T-helper 1 cell (primary cell): ENCODE data around the gene LRBA.
"Not testable (repeated sequence)": the region's sequence is repeated elsewhere in the genome, so short reads cannot be mapped to it uniquely, and the experiment has no call there.

Experiments
- DNase-seq, 5 donors: peaks; one replicate each; pipeline ENCODE4 v3.0.0-alpha.2; 2012 to 2020

Gene LRBA

GRCh38 chr4:150582873-150583286, 432.2 kb downstream of the LRBA start:
- no peak for DNase-seq

- no peak for DNase-seq
These were observed 432.8 kb downstream of the LRBA start, which contains the start of gene MAB21L2 for GRCh38 chr4:150582146-150582872. Gene MAB21L2 (plus strand): TSS chr4:150582151. CDS start chr4:150583030, 879 bp downstream.

- DNase-seq, result no peak
These were observed 433.4 kb downstream of the LRBA start for GRCh38 chr4:150581641-150582051.

- DNase-seq, result no peak
These were observed 434.0 kb downstream of the LRBA start for GRCh38 chr4:150581056-150581605.

GRCh38 chr4:150580306-150580705, 434.8 kb downstream of the LRBA start:
- DNase-seq, result no peak

GRCh38 chr4:150579551-150580234, 435.4 kb downstream of the LRBA start:
- no peak for DNase-seq

GRCh38 chr4:150578745-150579501, 436.2 kb downstream of the LRBA start:
- DNase-seq, result no peak

- DNase-seq, result no peak
These were observed 437.3 kb downstream of the LRBA start for GRCh38 chr4:150577796-150578195.

- no peak for DNase-seq
These were observed 440.4 kb downstream of the LRBA start for GRCh38 chr4:150574678-150575077.

GRCh38 chr4:150573534-150573933, 441.6 kb downstream of the LRBA start:
- no peak for DNase-seq

- DNase-seq, result no peak
These were observed 442.2 kb downstream of the LRBA start for GRCh38 chr4:150572704-150573504.

GRCh38 chr4:150570862-150571261, 444.2 kb downstream of the LRBA start:
- DNase-seq, result no peak

GRCh38 chr4:150569998-150570535, 445.0 kb downstream of the LRBA start:
- DNase-seq, result no peak

- no peak for DNase-seq
These were observed 445.6 kb downstream of the LRBA start for GRCh38 chr4:150569384-150569987.

GRCh38 chr4:150567070-150567469, 448.0 kb downstream of the LRBA start:
- DNase-seq, result no peak

GRCh38 chr4:150564967-150565366, 450.1 kb downstream of the LRBA start:
- DNase-seq, result not testable (repeated sequence)

GRCh38 chr4:150562751-150563150, 452.3 kb downstream of the LRBA start:
- no peak for DNase-seq

GRCh38 chr4:150562250-150562649, 452.8 kb downstream of the LRBA start:
- DNase-seq, result no peak

GRCh38 chr4:150561143-150561737, 453.8 kb downstream of the LRBA start:
- DNase-seq, result no peak

GRCh38 chr4:150557811-150558210, 457.3 kb downstream of the LRBA start:
- DNase-seq, result not testable (repeated sequence)
